Liver (tissue), 9 donors: ENCODE measurements around the gene FBLN1. TPM values are rescaled to one million over a fixed set of nuclear protein-coding genes. Genes with fewer than 3 reads are reported as not detected.

Experiments used
- DNase-seq: peaks from one replicate; pipeline ENCODE4 v3.0.0-alpha.2; 2017; ENCODE audit warnings: low spot score
- H3K27ac ChIP-seq, 2 donors: one replicate each; pipeline ENCODE4 v1.7.0; 2013; ENCODE audit warnings: inconsistent platforms in 2 of 2, low read length in 2 of 2, control low read depth in 1 of 2, low read depth in 1 of 2, mild to moderate bottlenecking in 1 of 2
- H3K27me3 ChIP-seq, 4 donors: one replicate each; pipeline versions ENCODE4 v1.6.1 to v1.7.0; 2013; ENCODE audit warnings: low read length in 3 of 4, inconsistent platforms in 1 of 4, mild to moderate bottlenecking in 1 of 4, moderate library complexity in 1 of 4; ENCODE audit not compliant: control insufficient read depth in 4 of 4, insufficient read depth in 4 of 4
- H3K36me3 ChIP-seq, 4 donors: one replicate each; pipeline versions ENCODE4 v1.6.1 to v1.7.0; 2013; ENCODE audit warnings: low read length in 3 of 4, mild to moderate bottlenecking in 3 of 4, low read depth in 1 of 4, moderate library complexity in 1 of 4; ENCODE audit not compliant: control insufficient read depth in 4 of 4, insufficient read depth in 3 of 4
- H3K4me1 ChIP-seq, 4 donors: one replicate each; pipeline versions ENCODE4 v1.6.1 to v1.7.0; 2013; ENCODE audit warnings: low read length in 3 of 4, mild to moderate bottlenecking in 3 of 4, moderate library complexity in 1 of 4; ENCODE audit not compliant: control insufficient read depth in 4 of 4, insufficient read depth in 4 of 4
- H3K4me3 ChIP-seq, 3 donors: one replicate each; pipeline versions ENCODE4 v1.6.1 to v1.7.0; 2013; ENCODE audit warnings: low read length in 3 of 3, control low read depth in 1 of 3, low read depth in 1 of 3, mild to moderate bottlenecking in 1 of 3
- H3K9ac ChIP-seq, 2 donors: one replicate each; pipeline ENCODE4 v1.7.0; 2013; ENCODE audit warnings: low read length in 2 of 2, mild to moderate bottlenecking in 2 of 2, moderate library complexity in 2 of 2, control low read depth in 1 of 2, low read depth in 1 of 2
- H3K9me3 ChIP-seq, 4 donors: one replicate each; pipeline versions ENCODE4 v1.6.1 to v1.7.0; 2013; ENCODE audit warnings: low read length in 3 of 4; ENCODE audit not compliant: control insufficient read depth in 4 of 4
- ATF3 ChIP-seq: IDR thresholded peaks from 2 replicates; pipeline ENCODE4 v1.6.1; 2016; ENCODE audit warnings: antibody characterized with exemption
- EGR1 ChIP-seq, 2 donors: IDR thresholded peaks; 2 replicates each; pipeline ENCODE4 v1.6.1; 2016 to 2018; ENCODE audit warnings: antibody characterized with exemption in 2 of 2, low read depth in 2 of 2
- FOXA1 ChIP-seq: IDR thresholded peaks from 2 replicates; pipeline ENCODE4 v1.6.1; 2016; ENCODE audit warnings: antibody characterized with exemption
- FOXA2 ChIP-seq: IDR thresholded peaks from 2 replicates; pipeline ENCODE4 v1.6.1; 2016; ENCODE audit warnings: antibody characterized with exemption
- HNF4A ChIP-seq, 2 donors: conservative IDR thresholded peaks; 2 replicates each; pipeline ENCODE4 v1.6.1; 2016; ENCODE audit warnings: antibody characterized with exemption in 2 of 2, mild to moderate bottlenecking in 2 of 2
- HNF4G ChIP-seq: IDR thresholded peaks from 2 replicates; pipeline ENCODE4 v1.6.1; 2016; ENCODE audit warnings: antibody characterized with exemption
- JUND ChIP-seq, 2 donors: IDR thresholded peaks; 2 replicates each; pipeline ENCODE4 v1.6.1; 2016; ENCODE audit warnings: antibody characterized with exemption in 2 of 2
- MAX ChIP-seq: IDR thresholded peaks from 2 replicates; pipeline ENCODE4 v1.6.1; 2016; ENCODE audit warnings: antibody characterized with exemption
- NR2F2 ChIP-seq: IDR thresholded peaks from 2 replicates; pipeline ENCODE4 v1.6.1; 2016; ENCODE audit warnings: antibody characterized with exemption
- RAD21 ChIP-seq, 2 donors: IDR thresholded peaks; 2 replicates each; pipeline ENCODE4 v1.6.1; 2016; ENCODE audit warnings: antibody characterized with exemption in 2 of 2, mild to moderate bottlenecking in 2 of 2
- RXRA ChIP-seq, 2 donors: IDR thresholded peaks; 2 replicates each; pipeline ENCODE4 v1.6.1; 2017 to 2018; ENCODE audit warnings: antibody characterized with exemption in 2 of 2, mild to moderate bottlenecking in 1 of 2
- SP1 ChIP-seq: IDR thresholded peaks from 2 replicates; pipeline ENCODE4 v1.6.1; 2018; ENCODE audit warnings: antibody characterized with exemption, mild to moderate bottlenecking
- TAF1 ChIP-seq: conservative IDR thresholded peaks from 2 replicates; pipeline ENCODE4 v1.6.1; 2016; ENCODE audit warnings: antibody characterized with exemption, mild to moderate bottlenecking
- WGBS: extraction: QIAGEN DNeasy Blood & Tissue Kit; methylation state at CpG from one replicate; pipeline ENCODE4 v1.1.7; 2013; 5-methylcytosine and 5-hydroxymethylcytosine counted together
- polyA plus RNA-seq, 2 donors: library from polyadenylated mRNA; stranded (reverse) in 1 of 2; unstranded in 1 of 2; fragments of 200-250 nt in 1 of 2; fragments of >200 nt in 1 of 2; fragmentation: Nextera tagmentation in 1 of 2; extraction: Ambion mirVana in 1 of 2; gene quantifications; one replicate each; pipeline versions ENCODE4 v1.2.1 to v1.2.3, GENCODE V29; 2013 to 2015
- total RNA-seq, 2 donors: library from RNA; depleted of rRNA; stranded (reverse); fragments of >200 nt; gene quantifications; one replicate each; pipeline ENCODE4 v1.2.3, GENCODE V29; 2014
- TF ChIP-seq, protein P1 (sequence below): IDR thresholded peaks from 2 replicates; pipeline ENCODE4 v1.6.1; 2016; ENCODE audit warnings: antibody characterized with exemption, mild to moderate bottlenecking
- donor health status: healthy.
- donor health status: healthy.
- donor health status: healthy.
- donor health status: healthy.
- donor health status: healthy.

Gene FBLN1
- total and polyA plus RNA-seq, 4 donors: 2.2 to 9.3 (median 6.3) TPM

DNA sequence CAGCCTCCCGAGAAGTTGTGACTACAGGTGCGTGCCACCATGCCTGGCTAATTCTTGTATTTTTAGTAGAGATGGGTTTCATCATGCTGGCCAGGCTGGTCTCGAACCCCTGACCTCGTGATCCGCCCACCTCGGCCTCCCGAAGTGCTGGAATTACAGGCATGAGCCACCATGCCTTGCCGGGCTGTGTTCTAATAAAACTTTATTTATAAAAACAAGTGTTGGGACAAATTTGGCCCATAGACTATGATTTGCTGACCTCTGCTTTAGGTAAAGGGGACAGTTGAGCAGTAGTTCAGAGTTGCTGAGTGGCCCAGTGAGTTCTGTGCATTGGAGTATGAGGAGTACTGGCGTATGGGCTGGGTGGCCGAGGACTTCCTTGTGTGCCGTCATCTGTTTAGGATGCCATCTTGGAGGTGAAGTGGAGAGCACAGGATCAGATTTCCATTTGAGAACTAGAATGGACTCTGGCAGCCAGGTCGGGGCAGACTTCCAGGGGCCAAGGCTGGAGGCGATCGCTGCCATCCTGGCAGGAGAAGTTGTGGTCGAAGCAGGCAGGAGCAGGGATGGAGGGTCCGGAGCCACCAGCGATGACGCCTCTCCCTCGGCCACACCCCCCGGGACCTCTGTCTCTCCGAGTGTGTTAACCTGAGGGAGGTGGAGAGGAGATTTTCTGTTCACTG lies 43.8 kb downstream of the FBLN1 start:
- H3K27ac ChIP-seq: no peak overlapping the region
- WGBS: 91% methylated on average over 21 of the region's 21 CpGs
- TF ChIP-seq FOXA2 (no peak), JUND (IDR thresholded peaks at IDR 0.05) (no peak), TAF1 (no peak)
- H3K4me3 ChIP-seq: no peak overlapping the region
- no peaks in the 10 kb centered on the region for H3K36me3 ChIP-seq
- peaks cover 0 to 4% (median 0%) of the 10 kb centered on the region in 4 donors for H3K4me1 ChIP-seq
- H3K27me3 ChIP-seq: no peaks in the 10 kb centered on the region
- no peak for DNase-seq
- no peak overlapping the region for H3K9ac ChIP-seq
- H3K9me3 ChIP-seq: no peaks in the 10 kb centered on the region

GRCh38 chr22:45547016-45547345 lies 44.3 kb downstream of the FBLN1 start:
- H3K27me3 ChIP-seq: no peaks in the 10 kb centered on the region
- TF ChIP-seq RAD21 (IDR thresholded peaks at IDR 0.05) (no peak), JUND (IDR thresholded peaks at IDR 0.05) (no peak), MAX (no peak), EGR1 (IDR thresholded peaks at IDR 0.05; ENCODE audit: low read depth in 2 of 2) (no peak), FOXA2 (no peak), SP1 (no peak), HNF4A (conservative IDR thresholded peaks at IDR 0.05) (no peak), RXRA (IDR thresholded peaks at IDR 0.05) (no peak)
- no peak overlapping the region for H3K4me3 ChIP-seq
- no peak overlapping the region for H3K9ac ChIP-seq
- WGBS: 92% methylated on average over 11 of the region's 11 CpGs
- H3K27ac ChIP-seq: no peak overlapping the region
- no peaks in the 10 kb centered on the region for H3K9me3 ChIP-seq
- H3K4me1 ChIP-seq: peaks cover 0 to 4% (median 0%) of the 10 kb centered on the region in 4 donors
- H3K36me3 ChIP-seq: no peaks in the 10 kb centered on the region
- no peak for DNase-seq

DNA sequence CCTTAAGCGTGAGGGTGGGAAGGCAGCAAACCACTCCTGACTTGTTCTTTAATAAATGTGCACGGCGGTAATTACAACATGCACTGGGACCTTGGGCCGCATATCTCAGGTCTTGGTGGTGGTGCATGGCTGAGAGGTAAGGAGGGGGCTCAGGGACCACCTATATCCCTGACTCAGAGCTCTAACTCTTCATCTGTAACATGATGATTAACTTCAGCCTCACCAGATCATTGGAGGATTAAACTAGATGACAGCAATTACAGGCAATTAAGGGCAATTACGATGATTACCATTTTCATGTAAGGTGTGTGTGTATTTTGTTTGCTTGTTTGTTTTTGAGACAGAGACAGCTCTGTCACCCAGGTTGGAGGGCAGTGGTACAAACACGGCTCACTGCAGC lies 45.0 kb downstream of the FBLN1 start:
- no peaks in the 10 kb centered on the region for H3K27me3 ChIP-seq
- no peak overlapping the region for H3K27ac ChIP-seq
- no peak overlapping the region for H3K9ac ChIP-seq
- no peaks in the 10 kb centered on the region for H3K9me3 ChIP-seq
- no peaks in the 10 kb centered on the region for H3K36me3 ChIP-seq
- H3K4me1 ChIP-seq: peaks cover 0 to 4% (median 0%) of the 10 kb centered on the region in 4 donors
- WGBS: 81% methylated on average over 6 of the region's 6 CpGs
- no peak for DNase-seq
- no peak overlapping the region for H3K4me3 ChIP-seq
- TF ChIP-seq, protein P1, sequence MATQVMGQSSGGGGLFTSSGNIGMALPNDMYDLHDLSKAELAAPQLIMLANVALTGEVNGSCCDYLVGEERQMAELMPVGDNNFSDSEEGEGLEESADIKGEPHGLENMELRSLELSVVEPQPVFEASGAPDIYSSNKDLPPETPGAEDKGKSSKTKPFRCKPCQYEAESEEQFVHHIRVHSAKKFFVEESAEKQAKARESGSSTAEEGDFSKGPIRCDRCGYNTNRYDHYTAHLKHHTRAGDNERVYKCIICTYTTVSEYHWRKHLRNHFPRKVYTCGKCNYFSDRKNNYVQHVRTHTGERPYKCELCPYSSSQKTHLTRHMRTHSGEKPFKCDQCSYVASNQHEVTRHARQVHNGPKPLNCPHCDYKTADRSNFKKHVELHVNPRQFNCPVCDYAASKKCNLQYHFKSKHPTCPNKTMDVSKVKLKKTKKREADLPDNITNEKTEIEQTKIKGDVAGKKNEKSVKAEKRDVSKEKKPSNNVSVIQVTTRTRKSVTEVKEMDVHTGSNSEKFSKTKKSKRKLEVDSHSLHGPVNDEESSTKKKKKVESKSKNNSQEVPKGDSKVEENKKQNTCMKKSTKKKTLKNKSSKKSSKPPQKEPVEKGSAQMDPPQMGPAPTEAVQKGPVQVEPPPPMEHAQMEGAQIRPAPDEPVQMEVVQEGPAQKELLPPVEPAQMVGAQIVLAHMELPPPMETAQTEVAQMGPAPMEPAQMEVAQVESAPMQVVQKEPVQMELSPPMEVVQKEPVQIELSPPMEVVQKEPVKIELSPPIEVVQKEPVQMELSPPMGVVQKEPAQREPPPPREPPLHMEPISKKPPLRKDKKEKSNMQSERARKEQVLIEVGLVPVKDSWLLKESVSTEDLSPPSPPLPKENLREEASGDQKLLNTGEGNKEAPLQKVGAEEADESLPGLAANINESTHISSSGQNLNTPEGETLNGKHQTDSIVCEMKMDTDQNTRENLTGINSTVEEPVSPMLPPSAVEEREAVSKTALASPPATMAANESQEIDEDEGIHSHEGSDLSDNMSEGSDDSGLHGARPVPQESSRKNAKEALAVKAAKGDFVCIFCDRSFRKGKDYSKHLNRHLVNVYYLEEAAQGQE: no peak
- TF ChIP-seq MAX (no peak), FOXA2 (no peak), FOXA1 (no peak), ATF3 (no peak), NR2F2 (no peak), EGR1 (IDR thresholded peaks at IDR 0.05; ENCODE audit: low read depth in 2 of 2) (no peak), TAF1 (no peak), JUND (IDR thresholded peaks at IDR 0.05) (no peak), HNF4G (no peak)
